NCI-H1105 treated with DMSO at 0.1 percent for 48 hours (cell line): ENCODE data around the gene LGALS1.
"Not testable (repeated sequence)": the region's sequence is repeated elsewhere in the genome, so short reads cannot be mapped to it uniquely, and the experiment has no call there.

Experiments
- DNase-seq: peaks from one replicate; lab custom pipeline; 2025; lab: John Stamatoyannopoulos, UW

Gene LGALS1

DNA sequence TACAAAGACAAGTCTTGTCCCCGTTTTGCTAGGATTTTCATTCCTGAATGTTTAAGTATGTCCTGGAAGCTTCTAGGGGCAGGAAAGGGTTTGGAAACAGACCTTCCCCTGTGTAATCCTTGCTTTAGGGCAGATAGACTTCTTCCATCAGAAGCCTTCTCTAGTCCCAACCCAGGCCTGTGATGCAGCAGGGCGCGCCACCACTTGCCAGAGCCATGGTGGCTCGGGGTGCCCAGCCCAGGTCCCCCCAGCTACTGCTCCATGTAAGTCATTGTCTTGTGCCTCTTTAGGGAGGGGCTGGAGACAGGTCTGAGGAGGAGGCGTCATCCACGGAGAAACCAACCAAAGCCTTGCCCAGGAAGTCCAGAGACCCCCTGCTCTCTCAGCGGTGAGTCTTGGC is 15.0 kb downstream of the LGALS1 start:
- DNase-seq: no peak

DNA sequence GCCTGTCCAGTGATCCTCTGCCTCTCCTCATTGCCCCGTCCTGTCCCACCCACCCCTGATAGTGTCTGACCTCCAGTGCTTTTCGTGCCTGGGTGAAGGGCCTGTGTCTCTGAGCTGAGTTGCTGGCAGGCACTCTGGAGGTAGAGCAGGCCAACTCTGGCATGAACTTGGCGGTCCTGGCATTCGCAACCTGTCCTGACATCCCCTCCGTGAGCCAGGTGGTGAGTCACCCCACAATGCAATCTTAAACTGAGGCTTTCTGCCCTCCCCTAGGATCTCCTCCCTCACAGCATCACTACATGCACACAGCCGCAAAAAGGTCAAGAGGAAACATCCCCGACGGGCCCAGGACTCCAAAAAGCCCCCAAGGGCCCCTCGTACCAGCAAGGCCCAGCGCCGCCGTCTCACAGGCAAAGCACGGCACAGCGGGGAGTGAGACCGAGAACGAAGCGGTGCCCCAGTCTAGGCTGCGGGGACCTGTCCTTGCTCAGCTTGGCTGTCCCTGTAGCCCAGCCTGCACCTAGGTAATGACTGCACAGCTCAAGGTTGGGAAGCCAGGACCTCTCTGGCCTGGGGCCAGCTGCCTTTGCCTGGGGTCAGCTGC is 15.6 kb downstream of the LGALS1 start:
- no peak for DNase-seq

DNA sequence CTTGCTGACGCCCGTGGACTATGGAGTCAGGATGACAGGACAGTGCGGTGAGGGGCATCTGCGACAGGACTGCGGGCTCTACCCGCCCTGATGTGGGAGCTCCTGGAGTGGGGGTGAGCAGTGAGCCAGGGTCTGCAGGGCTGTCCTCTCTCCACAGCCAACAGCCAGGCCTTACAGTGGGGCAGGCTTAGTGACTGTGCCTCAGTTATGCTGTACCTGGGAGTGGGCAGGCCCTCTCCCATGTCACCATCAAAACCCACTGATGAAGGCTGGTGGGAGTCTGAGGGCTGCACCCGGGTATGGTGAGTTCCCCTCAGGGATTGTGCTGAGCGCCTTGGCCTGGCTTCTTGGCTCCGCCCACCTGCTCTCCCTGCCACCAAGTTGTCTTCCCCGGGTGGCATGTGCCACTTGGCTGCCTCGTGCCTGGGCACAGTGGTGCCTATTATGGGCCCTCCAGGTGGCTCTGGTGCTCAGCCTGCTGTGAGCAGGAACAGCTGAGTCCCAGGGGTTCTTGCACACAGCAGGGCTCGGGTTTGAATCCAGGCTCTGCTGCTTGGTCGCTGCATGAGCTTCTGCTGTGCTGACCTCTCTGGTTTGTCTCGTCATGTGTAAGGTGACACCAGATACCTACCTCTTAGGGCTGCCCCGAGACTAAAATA is 17.3 kb downstream of the LGALS1 start:
- no peak for DNase-seq

- not testable (repeated sequence) for DNase-seq
Measured at GRCh38 chr22:37694131-37694530, 18.7 kb downstream of the LGALS1 start.

DNA sequence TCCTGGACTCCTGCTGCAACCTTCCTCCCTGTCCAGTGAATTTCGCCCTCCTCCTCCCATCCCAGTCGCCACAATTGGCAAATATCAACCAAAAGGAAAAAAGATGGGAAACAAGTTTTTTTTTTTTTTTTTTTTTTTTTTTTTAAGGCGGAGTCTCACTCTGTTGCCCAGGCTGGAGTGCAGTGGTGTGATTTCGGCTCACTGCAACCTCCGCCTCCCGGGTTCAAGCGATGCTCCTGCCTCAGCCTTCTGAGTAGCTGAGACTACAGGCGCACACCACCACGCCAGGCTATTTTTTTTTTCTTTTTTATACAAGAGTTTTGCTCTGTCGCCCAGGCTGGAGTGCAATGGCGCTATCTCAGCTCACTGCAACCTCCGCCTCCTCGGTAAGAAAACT is 20.8 kb downstream of the LGALS1 start:
- DNase-seq: not testable (repeated sequence)

DNA sequence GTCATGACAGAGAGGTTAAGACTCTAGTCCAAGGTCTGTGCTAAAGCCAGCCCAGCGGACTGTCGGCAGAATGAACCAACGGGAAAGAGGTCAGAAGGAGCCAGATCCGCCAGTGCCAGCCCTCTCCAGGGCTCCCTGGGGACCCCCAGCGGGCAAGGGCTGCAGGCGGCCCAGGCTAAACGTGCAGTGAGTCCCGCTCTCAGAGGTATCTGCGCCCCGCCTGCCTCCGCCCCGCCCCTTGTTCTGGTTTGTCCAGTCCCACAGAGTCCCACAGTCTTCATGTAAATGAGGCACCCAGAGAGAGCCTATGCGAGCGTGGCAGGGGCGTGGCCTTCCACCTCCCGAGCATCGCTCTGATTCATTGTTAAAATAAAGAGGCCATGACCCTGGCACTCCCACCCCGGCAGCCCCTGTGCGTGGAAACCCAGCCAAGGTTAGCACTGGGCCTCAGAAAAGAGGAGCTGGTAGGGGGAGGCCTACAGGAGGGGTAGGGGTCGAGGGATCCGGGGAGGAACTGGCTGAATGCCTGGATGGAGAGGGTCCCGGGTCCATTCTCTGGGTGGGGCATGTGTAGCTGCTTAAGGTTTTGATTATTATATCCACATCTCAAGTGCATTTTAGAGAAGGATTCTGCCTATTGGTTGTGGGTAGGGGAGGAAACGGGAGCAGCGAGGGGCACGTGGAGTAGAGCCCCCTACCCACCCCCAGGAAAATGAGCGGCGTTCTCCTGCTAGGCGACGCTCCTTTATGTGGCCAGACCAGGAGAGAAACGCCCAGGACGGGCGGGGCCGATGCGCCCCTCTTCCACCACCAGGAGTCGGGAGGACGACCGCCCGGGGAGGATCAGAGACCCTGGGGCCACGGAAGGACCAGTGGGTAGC is 21.5 kb downstream of the LGALS1 start, which contains the start of gene TRIOBP:
Gene TRIOBP (plus strand): TSS at position 392 of the 881 bp plus-strand sequence. CDS start 4,318 bp downstream, outside the sequence.
- DNase-seq: no peak

DNA sequence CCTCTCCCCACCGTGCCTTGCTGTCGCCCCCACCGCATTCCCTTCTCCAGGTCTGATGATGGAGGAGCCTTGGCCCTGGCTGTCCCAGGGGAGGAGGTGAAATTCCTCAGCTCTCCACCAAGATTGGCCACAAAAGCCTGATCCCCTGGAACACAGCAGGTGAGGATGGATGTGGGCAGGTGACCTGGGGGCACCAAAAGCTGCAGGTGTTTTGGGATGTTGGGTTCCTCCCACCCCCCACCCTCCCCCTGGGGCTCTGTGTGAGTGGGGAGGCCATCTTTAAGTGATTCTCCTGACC is 22.1 kb downstream of the LGALS1 start:
- no peak for DNase-seq

DNA sequence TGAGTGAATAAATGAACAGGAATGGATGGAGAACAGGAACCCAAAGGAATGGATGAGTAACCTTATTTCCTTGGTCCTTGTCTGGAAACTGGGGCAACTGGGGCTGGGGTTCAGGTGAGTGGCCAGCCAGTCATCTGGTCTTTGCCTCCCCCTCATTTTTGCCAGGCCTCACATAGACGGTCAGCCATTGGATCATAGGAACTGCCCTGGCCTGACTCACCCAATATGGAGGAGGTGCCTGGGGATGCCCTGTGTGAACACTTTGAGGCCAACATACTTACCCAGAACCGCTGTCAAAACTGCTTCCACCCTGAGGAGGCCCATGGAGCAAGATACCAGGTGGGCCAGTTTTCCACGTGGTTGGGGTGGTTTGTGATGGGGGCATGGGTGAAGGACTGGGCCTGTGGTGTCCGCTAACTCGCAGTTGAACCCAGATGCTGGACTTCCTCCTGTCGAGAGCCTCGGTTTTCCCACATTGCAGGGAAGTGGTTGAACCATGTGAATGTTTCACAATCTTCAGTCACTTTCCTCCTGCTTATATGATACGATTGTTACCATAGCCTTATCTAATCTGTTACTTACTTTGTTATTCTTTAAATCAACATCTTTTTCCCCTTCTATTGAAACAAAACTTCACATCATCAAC is 25.8 kb downstream of the LGALS1 start:
- DNase-seq: no peak

DNA sequence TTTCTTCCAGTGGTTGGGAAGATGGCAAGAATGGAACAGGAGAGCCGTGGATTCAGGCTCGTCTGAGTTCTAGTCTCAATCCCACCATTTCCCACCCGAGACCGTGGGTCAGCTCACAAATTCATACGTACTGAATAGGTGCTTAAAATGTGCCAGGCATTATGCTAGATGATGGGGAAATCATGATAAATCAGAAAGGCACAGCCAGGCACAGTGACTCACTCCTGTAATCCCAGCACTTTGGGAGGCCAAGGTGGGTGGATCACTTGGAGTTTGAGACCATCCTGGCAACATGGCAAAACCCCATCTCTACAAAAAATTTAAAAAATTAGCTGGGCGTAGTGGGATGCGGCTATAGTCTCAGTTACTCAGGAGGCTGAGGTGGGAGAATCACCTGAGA is 28.5 kb downstream of the LGALS1 start:
- DNase-seq: no peak

DNA sequence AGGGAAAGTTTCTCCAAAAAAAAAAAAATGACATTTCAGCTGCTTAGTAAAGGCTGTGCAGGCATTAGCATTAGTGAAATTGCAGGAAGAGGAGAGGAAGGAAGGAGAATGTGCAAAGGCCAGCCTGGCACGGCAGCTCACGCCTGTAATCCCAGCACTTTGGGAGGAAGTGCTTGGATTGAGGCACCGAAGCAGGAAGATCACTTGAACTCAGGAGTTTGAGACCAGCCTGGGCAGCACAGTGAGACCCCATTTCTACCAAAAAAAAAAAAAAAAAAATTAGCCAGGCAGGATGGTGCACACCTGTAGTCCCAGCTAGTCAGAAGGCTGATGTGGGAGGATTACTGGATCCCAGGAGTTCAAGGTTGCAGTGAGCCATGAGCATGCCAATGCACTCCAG is 29.2 kb downstream of the LGALS1 start:
- no peak for DNase-seq

DNA sequence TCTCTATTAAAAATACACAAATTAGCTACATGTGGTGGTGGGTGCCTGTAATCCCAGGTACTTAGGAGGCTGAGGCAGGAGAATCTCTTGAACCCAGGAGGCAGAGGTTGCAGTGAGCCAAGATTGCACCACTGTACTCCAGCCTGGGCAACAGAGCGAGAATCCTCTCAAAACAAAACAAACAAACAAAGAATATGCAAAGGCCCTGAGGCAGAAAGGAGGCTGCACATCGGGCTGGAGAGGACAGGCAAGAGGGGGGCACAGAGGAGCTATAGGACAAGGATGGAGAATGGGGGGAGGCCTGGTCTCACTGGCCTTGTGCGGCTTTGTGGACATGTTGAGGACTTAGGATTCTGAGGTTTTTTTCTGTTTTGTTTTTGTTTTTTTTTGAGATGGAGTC is 29.8 kb downstream of the LGALS1 start:
- DNase-seq: no peak

DNA sequence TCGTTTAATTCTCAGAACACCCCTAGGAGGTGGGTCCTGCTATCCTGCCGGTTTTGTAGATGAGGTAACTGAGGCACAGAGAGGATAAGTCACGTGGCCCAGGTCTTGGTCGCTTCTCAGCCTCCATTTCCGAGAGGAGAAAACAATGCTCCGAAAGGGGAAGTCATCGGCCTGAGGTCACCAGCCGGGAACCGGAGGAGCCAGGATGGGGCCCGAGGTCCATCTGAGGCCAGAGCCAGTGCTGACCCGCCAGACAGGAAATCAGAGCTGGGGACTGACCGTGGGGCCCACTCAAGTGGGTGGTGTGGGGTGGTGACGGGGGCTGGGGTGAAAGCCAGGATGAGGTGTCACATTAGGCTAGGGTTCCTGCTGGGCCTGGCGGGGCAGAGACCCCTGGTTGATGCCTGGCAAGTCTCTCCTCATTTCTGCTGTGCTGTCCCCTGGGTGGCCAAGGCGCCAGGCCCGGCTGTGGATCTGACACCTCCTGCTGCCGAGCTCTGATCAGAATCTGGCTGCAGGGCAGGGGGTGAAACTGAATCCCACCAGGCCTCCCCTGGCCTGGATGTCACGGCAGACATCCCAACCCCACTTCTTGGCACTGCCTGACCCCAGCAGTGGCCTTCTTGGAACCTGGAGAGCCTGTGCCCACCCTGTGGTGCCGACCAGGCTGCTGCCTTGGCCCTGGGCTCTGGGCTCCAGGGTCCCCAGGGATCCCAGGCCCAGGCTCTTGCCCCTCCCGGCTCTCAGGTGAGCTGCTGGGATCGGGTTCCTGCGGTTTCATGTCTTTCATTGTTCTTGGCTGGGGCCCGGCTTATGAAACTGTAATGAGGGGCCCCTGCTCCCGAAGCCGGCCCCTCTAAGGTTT is 33.4 kb downstream of the LGALS1 start:
- no peak for DNase-seq

DNA sequence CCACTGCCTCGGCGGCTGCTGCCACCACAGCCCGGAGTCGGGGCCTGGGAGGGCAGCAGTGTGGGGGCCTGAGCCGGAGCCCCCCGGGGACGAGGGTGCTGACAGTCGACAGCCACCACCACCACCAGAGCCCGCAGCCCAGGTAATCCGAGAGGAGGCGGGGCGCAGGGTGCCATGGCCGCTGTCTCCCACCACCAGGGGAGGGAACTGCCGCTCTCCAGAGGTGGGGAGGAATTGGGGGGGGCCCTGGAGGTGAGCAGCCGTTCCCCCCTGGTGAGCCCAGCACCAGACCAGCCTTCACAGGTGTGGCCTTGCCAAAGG is 34.0 kb downstream of the LGALS1 start:
- DNase-seq: no peak

DNA sequence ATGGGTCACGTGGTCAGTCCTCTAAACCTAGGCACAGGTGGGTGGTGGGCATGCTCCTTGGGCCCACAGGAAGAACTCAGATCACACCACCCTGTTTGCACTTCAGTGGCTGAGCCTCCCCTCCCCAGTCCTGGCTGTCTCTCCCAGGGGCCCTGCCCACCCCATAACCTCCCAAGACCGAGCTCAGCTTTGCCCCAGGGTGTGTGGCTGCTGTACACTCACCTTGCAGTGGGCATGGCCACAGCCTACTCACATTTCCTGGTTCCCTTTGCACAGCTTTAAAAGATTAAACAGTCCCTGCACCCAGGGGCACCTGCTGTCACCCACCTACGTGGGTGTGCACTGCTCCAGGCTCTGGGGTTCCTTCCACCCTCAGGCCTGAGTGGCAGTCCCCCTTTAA is 35.2 kb downstream of the LGALS1 start:
- DNase-seq: no peak

DNA sequence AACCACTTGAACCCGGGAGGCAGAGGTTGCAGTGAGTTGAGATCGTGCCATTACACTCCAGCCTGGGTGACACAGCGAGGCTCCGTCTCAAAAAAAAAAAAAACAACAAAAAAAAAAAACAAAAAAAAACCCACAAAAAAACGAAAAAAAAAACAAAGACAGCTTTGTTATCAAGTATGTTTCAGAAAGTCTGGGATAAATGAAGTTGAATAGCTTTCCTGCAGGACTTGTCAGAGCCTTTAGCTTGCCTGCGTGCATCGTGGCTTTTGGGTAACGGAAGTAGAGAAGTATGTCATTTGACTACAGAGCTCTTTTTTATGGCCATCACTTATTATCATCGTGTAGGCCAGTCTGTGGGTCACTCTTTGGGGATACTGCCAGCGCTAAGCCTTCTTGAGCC is 36.1 kb downstream of the LGALS1 start:
- DNase-seq: no peak

DNA sequence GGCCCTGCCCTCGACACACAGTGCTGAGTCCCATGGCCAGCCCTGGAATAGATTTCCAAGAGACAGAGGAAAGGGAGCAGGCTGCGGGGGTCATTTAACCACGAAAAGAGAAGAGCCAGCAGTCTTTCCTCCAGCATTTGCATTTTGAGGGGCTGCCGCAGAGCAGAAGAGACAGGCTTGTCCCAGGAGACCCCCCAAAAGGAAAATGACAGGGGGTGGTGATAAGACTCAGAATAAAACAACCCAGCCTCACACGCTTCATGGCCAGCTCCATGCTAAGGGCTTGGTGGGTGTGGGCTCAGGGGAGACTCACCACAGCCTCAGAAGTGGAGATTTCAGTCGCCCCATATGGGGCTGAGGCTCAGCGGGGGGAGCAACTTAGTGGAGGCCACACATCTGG is 38.3 kb downstream of the LGALS1 start:
- DNase-seq: no peak

- no peak for DNase-seq
Measured at GRCh38 chr22:37714634-37715033, 39.2 kb downstream of the LGALS1 start.

DNA sequence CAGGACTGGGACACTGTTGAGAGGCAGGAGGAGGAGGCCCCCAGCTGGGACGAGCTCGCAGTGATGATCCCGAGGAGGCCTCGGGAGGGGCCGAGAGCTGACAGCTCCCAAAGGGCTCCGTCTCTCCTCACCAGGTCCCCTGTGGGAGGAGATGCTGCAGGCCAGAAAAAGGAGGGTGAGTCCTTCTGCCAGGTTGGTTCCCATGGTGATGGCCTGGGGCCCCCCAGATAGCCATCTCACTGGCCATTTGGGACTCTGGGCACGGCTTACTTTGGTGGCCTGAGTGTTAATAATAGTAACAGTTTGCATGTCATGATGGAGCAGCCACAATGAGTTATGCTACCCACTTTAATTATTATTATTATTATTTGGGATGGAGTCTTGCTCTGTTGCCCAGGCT is 40.3 kb downstream of the LGALS1 start:
- no peak for DNase-seq

DNA sequence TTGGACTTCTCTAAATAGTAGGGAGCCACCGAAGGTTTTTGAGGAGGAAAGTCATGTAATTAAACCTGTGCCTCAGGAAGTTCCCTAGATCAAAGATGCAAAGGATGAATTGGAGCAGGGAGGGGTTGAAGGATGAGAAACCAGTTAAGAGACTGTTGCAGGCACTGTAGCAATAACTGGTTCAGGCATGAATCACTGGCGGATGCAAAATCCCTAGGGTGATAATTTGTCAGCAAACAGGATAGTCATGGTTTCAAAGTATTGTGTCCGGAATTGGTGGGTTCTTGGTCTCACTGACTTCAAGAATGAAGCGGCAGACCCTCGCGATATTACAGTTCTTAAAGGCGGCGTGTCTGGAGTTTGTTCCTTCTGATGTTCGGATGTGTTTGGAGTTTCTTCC is 41.3 kb downstream of the LGALS1 start:
- DNase-seq: no peak

GRCh38 chr22:37717235-37717634 is 41.8 kb downstream of the LGALS1 start:
- not testable (repeated sequence) for DNase-seq

- DNase-seq: not testable (repeated sequence)
Measured at GRCh38 chr22:37717746-37718305, 42.4 kb downstream of the LGALS1 start.
